HG02884 (cell line): Measurements from ENCODE around the gene ZNF688.
A peak's percentile ranks its signal among the peaks of the same experiment; 100 is the strongest.
"Not testable (repeated sequence)": the region's sequence is repeated elsewhere in the genome, so short reads cannot be mapped to it uniquely, and the experiment has no call there.

Experiments used
- ATAC-seq: cut with Tn5 transposase; IDR thresholded peaks from one replicate; pipeline ENCODE4 v1.9.1; 2021; ENCODE audit warnings: mild to moderate bottlenecking, moderate library complexity; ENCODE audit not compliant: unreplicated experiment

Gene ZNF688

DNA sequence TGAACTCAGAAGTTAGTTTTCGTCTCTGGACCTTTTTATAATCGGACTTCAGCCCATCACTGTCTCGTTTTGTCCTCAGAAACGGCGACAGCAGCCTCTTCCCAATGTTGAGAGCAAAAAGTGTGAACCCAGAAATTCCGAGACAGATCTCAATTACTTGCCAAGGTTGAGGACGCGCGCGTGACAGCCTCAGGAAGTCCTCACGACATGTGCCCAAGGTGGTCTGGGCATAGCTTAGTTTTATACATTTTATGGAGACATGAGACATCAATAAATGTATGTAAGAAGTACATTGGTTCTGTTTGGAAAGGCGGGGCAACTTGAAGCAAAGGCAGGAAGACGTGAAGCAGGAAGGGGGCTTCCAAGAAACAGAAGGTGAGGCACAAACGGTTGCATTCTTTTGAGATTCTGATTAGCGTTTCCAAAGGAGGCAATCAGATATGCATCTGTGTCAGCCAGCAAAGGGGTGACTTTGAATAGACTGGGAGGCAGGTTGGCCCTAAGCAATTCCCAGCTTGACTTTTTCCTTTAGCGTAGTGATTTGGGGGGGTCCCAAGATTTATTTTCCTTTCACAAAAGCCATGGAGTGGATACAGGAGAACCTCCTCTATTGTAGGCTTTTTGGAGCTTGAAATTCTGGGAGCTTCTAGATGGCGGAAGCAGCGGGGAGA lies 36.3 kb downstream of the ZNF688 start:
- no peak for ATAC-seq

DNA sequence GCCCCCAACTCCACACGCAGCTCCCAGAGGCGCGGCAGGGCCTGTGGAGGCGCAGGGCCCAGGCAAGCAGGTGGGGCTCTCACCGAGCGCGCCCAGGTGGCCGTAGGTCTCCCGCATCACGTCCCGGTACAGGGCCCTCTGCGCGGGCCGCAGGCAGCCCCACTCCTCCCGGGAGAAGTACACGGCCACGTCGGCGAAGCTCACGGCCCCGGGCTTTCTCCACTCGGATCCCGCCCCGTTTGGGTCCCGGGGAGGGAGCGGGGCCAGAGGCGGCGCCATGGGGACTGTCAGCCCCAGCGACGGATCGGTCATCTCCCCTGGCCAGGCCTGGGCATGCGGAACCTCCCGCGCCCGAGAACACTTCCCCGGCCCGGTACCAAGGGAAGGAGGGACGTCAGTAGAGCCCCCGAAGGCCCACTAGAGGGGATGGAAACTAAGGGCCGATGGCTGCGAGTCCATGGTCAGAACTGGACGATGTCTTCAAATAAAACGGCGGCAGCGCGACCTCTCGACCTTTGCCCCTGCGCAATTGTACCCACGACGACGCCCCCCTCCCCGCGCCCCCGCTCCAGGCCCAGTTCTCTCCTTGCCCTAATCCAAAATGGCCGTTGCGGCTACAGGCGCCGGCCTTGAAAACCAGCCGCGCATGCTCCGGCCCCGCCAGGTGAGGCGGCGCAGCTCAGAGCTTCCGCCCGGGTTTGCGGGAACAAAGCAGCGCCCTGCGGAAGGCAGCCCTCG lies 37.0 kb downstream of the ZNF688 start, which contains the start of gene ZNF747:
Gene ZNF747 (minus strand): TSS at position 491 of the 738 bp plus-strand sequence. CDS start 179 bp downstream, at position 312.
- ATAC-seq, result peak; percentile 49

DNA sequence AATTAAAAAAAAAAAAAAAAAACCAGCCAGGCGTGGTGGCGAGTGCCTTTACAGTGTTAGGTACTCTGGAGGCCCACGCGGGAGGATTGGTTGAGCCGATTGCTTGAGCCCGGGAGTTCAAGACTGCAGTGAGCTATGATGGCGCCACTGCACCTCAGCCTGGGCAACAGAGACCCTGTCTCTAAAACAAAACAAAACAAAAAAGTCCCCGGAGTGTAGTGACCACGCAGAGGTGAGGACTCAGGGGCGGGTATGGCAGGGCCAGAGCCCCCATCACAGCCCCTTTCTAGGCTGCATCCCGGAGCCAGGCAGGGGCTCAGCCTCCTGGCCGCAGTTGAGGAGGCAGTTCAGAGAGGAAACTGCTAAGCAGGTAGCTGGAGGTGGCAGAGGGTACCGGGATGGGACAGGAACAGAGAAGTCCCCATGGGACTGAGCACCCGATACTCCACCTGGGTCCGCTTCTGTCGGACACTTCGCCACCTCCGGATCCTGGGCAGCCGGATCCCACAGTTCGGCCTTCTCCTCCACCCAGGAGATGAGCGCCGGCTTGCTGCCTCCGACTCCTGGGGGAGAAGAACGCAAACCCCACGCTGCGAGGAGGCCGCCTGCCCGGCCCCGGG lies 37.7 kb downstream of the ZNF688 start:
- ATAC-seq, result peak; percentile 12

DNA sequence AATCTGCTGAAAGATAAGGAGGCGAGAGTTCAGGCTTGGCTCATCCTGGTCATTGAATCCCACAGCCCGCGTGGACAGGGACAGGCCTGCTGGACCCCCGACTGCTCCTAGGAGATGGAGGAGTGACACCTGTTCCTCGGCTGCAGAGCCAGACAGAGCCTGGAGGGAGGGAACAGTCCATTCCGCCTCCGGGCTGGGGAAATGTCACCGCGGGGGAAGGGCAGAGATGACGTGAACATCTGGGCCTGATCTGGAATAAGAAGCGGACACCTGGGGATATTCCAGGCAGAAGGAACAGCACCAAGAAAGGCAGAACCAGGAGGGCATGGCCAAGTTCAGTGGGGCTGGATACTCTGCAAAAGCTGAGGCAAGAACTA lies 38.4 kb downstream of the ZNF688 start:
- no peak for ATAC-seq

GRCh38 chr16:30532285-30533145 lies 39.0 kb downstream of the ZNF688 start:
- no peak for ATAC-seq

DNA sequence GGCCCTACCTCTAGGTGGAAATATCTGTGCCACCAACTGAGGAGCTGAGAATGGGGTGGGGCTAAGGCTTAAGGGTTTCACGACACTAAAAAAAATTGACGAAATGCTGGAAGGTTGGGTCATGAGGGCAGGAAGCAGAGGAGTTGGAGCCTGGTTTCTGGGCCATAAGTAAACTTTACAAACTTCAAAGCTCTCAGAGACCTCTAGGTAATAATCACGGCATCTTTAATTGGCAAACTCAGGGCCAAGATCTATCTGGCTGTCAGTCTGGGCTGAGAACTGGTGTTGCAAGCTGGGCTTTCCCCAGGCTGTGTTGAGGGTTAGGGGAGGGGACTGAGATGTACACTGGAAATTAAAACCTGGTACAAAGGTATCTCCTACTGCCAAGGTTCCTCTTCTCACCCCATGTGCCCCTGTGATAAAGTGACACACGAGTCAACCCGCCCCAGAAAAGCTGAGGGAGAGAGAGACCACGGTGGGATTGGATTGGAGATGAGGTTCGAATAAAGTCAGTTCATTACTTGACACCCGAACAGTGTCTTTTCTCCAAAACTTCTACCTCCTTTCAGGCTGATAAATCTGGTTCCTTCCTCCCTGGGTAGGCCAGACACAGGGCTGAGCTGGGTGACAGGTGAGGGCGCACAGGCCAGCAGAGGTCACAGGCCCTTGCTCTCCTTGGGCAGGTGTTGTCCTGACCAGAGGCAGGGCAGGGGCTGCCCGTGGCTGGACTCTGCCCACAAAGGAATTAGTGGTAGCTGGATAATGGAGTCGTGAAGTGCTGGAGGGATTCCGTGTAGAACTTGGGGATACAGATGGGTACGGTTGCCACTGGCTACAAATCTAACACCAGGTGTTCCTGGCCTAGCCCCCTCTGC lies 41.1 kb downstream of the ZNF688 start:
- no peak for ATAC-seq

DNA sequence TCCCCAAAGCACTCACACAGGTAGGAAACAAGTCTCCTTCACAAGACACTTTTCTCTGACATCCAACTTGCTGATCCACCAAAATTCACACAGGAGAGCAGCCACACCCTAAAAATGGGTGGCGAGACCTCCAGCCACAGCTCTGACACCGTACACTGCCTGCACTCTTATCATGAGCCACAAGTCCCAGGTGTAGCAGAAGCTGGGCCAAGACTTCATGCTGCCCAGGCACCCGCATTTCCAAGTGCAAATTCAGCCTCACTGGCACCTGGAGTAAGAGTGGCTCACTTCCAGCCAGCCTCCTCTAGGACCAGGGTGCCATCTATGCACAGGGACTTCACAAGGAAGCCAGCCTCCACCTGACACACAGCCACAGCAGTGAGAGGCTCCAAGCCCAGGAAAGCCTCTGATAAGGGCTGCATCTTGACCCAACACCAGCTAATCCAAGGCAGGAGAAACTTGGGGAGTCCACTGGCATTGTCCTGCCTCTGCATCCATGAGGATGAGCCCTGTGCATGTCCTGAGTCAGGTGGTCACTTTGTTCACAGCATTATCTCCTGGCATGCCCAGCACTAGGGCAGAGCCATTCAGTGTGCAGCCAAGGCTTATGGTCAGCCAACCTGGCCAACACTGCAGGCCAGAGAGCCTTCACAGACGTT lies 42.6 kb downstream of the ZNF688 start:
- ATAC-seq, result no peak

GRCh38 chr16:30527635-30528178 lies 43.8 kb downstream of the ZNF688 start:
- peak; percentile 20 for ATAC-seq

- peak; percentile 74 for ATAC-seq
Measured at GRCh38 chr16:30526823-30527634, 44.5 kb downstream of the ZNF688 start.

GRCh38 chr16:30526137-30526822 lies 45.2 kb downstream of the ZNF688 start, which contains the start of gene ZNF768:
ZNF768 (minus strand) TSS chr16:30526566; CDS start chr16:30526413, 153 bp downstream.
- ATAC-seq, result no peak

- no peak for ATAC-seq
Measured at GRCh38 chr16:30525844-30526136, 45.7 kb downstream of the ZNF688 start.

DNA sequence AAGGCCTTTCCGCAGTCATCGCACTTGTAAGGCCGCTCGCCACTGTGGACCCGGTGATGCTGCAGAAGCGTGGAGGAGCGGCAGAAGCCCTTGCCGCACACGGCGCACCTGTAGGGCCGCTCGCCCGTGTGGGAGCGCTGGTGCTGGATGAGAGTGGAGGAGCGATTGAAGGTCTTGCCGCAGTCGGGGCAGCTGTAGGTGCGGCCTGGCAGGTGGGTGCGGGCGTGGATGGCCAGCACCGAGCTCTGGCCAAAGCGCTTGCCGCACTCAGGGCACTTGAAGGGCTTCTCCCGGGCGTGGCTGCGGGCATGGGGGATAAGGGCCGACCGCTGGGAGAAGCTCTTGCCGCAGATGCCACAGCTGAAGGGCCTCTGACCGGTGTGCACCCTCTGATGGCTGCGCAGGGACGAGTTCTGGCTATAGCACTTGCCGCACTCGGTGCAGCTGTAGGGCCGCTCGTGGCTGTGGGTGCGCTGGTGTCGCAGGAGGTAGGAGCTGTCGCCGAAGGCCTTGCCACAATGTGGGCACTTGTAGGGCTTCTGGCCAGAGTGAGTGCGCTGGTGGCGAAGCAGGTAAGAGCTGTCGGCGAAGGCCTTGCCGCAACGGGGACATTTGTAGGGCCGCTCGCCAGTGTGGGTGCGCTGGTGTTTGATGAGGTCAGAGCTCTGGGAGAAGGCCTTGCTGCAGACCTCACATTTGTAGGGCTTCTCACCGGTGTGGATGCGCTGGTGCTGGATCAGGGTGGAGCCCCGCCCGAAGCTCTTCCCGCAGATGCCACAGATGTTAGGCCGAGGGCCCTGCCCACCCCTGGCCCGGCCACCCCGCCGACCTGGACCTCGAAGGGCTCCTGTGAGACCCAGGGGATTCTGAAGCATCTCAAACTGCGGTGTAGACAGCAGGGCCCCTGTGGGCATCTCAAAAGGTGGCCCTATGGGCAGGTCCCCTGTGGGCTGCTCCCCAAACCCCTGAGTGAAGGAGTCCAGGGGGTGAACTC lies 46.6 kb downstream of the ZNF688 start:
- no peak for ATAC-seq

DNA sequence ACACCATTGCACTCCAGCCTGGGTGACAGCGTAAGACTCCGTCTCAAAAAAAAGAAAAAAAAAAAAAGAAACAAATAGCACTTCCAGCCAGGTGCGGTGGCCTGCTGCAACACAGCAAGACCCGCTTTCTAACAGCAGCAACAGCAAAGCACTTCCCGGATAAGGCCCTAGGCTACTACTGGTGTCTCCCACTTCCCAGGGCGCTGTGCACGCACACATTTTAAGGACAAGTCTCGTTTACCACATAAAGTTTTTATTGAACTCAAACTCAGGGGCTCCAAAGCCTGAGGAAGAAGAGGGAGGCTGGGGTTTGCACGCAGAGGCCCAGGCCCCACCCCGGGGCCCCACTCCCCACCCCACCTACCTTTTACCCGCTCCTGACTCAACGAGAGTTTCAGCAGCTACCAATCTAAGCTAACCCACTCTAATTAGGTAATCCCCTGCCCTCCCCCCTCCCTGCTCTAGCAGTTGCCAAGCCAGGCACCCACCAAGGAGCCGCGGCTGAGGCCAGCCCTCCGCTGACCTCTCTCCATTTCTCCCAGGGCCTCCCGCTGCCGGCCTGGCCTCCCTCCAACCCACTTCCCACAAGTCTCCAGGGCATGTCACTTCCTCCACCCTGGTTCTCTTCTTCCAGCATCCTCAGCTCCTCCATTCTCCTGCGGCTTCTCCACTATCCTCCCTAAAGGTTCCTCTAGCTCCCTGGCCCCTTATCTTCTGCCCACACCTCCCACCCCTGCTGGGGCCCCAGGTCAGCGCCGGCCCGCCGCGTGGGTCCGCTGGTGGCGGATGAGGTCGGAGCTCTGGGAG lies 47.5 kb downstream of the ZNF688 start:
- no peak for ATAC-seq

- ATAC-seq, result not testable (repeated sequence)
Measured at GRCh38 chr16:30522702-30523463, 48.6 kb downstream of the ZNF688 start.
